GM21423 (cell line): ENCODE measurements around the gene CEP170.
"Not testable (repeated sequence)": the region's sequence is repeated elsewhere in the genome, so short reads cannot be mapped to it uniquely, and the experiment has no call there.

Source experiments
- ATAC-seq: cut with Tn5 transposase; IDR thresholded peaks from one replicate; pipeline ENCODE4 v1.9.1; 2021; ENCODE audit warnings: mild to moderate bottlenecking, moderate library complexity; ENCODE audit not compliant: unreplicated experiment

CEP170 gene

DNA sequence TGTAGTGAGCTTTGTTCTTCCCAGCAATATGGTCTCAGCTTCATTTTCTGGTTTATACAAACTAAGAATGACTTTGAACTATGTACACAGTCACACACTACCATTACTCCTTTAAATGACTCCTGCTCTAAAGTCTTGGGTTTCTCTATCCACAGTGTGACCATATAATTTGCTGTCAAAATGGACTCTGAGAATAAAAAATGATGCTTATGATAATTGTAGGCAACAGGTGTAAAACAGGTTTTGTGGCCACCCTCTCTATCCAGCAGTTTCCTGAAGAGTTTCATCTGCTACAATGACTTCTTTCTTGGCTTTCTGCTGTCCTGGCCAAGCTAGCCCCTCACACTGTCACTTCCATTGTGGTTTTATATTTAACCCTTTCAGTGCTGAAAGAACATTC lies 71.4 kb downstream of the CEP170 start:
- not testable (repeated sequence) for ATAC-seq

DNA sequence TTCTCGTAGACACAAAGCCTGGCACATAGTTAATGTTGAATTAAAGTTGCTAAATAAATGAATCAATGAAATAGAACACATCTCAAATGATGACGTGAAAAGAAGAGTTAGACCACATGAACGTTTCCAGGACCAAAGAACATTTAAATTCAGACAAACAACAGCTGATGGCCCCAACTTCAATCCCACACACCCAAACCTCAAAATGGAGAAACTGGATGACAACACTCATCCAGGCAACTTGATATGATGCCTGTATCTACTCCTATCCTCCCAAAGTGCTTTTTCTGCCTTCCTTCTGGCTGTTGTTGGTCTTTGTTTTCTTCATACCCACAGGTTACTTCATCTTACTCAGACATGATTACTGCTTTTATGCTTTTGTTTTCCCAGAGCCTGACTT lies 71.9 kb downstream of the CEP170 start:
- ATAC-seq, result not testable (repeated sequence)

DNA sequence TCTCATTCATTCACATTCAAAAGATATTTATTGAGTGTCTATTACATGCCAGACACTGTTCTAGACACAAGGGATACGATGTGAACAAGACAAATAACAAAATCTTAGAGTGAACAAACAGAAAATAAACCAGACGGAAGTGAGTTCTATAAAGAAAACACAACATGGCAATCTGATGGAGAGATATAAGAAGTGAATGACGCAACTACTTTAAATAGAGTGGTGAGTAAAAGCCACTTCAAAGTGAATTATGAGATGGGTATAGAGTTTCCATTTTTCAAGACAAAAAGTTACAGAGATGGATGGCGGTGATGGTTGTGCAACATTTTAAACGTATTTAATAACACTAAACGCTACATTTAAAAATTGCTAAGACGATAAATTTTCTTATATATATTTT lies 75.4 kb downstream of the CEP170 start:
- ATAC-seq, result no peak

DNA sequence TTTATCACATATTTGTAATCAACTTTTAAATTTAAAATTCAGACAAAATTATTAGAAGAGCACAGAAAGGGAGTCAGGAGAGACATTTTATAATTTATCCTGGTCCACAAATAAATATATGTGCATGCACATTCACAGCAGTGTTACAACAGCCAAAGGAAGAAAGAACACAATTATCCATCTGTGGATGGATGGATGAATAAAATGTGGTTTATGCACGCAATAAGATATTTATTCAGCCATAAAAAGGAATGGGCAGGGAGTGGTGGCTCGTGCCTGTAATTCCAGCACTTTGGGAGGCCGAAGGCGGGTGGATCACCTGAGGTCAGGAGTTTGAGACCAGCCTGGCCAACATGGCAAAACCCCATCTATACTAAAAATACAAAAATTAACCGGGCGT lies 77.3 kb downstream of the CEP170 start:
- not testable (repeated sequence) for ATAC-seq

DNA sequence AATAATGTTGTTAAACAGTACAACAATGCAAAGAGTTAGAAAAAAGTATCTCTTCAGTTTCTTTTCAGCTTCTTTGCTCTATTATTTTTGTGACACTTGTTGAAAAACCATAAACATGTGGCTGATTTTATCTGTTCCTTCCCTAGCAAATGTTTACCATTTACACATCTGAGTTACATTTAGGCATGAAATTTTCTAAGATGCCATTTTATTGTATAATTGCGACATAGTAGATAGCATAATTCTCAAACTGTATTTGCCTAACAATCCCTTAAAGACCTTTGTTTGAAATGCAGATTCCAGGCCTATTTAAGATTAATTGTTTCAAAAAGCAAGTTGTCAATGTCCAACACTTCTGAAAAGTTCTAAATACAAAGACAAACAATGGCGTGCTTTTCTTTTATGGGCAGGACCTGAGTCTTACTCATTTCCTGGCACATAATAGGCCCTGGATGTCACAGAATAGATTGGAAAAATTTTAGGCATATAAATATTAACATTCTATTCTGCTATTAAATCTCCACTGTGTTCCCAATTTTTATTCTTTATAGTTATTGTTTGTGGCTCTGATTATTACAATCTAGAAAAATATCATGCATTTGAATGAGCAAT lies 81.2 kb downstream of the CEP170 start:
- ATAC-seq, result not testable (repeated sequence)

DNA sequence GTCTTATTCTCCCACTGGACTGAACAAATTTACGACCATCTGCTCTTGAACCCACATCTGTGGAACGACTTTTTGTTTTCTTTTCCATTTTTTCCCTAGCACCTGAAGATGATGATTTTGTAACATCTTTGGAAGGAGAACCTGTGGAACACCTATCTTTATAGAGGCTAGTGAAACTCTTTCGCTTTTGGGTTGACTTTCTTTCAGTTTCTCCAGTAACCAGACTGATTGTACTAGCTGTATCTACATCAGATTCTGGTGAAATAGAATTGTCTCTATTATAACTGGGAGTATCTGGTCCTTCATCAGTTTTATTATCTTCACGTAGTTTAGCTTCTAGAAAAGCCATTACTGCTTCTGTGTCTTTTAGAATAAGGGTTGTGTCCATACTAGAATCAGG lies 90.2 kb downstream of the CEP170 start:
- ATAC-seq, result not testable (repeated sequence)

DNA sequence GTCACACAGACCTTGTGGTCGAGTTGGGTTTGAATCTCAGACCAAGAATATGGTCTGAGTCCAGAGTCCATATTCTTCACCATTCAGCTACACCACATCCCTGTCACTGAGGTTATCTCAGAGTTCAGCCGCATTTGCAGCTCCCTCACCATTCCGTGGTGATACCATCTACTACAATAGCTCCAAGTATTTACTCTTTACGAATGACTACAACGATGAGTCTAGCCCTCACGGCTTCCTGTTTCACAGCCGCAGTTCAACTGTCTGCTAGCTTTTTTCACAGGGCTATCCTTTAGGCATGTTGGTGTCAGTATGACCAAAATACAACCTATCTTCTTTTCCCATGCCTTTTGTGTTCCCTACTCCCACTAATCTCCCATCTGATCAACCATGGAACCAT lies 104.2 kb downstream of the CEP170 start:
- not testable (repeated sequence) for ATAC-seq

DNA sequence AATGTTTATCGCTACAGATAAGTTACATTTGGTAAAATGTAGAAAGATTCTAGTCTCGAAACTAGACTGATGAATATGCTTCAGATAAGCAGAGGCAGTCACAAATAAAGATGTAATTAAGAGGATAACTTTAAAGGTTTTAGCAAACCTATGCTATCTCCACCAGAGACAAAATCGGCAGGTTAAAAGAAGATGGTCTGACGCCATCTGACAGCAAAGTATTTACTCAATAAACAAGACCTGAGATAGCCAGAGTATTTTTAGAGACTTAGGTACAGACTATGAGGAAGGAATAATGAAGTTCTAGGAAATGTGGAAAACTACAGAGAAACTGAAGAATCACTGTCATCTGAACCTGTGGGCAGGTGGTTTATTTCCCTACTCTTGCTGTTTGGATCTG lies 106.0 kb downstream of the CEP170 start:
- not testable (repeated sequence) for ATAC-seq

DNA sequence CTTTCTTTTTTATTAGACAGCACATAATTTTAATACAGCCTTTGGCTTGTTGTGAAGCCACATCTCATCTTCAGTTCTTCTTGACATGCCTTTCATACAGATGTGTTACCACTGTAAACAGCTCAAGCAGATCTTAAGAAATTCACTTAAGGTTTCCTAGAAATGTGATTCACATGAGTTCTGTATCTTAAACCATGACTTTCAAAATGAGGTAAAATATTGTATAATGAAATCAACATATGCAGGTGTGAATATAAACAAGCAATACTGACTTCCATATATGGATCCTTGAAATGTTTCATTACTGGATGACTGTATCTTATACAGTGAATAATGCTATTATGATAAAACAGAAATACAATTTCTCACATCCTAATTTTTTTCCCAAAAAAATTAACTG lies 107.7 kb downstream of the CEP170 start:
- ATAC-seq, result not testable (repeated sequence)

DNA sequence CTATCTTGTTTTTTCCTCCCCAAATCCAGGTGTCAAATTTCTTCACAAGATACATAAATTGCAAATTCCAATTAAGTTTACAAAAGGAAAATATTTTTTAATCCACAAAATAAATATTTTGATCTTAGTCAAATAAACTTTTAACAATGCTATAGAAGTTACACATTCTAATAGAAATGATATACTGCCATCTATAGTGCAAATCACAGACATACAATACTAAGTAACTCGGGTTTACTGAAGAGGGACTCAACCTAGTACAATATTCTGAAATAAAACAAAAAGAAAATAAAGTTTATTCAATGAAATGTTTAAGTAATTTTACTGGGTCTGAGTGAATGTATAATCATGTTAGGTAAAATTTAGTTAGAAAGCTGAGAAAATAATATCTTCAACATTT lies 114.6 kb downstream of the CEP170 start:
- not testable (repeated sequence) for ATAC-seq

DNA sequence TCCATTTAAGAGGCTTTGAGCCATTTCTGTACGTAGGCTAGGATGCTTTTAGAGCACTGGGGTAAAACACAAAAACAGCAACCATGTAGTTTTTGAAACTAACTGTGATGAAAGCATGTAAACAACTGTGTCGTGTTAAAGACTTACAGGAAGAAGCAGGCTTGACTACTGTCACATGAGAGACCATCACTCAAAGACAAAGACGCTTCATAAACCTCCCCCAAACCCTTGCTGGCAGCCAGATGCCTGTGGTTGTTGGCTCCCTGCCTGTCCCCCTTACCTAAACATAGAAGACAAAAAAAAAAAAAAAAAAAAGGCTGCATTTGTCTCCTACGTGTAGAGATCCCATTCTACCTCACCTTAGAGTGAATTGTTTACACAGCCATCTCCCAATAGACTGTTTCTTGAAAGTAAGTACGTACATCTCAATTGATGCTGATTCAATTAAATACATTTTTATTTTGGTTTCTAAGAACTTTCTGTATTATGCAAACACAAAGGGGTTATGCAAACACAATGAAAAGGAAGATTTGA lies 132.1 kb downstream of the CEP170 start:
- ATAC-seq, result not testable (repeated sequence)

DNA sequence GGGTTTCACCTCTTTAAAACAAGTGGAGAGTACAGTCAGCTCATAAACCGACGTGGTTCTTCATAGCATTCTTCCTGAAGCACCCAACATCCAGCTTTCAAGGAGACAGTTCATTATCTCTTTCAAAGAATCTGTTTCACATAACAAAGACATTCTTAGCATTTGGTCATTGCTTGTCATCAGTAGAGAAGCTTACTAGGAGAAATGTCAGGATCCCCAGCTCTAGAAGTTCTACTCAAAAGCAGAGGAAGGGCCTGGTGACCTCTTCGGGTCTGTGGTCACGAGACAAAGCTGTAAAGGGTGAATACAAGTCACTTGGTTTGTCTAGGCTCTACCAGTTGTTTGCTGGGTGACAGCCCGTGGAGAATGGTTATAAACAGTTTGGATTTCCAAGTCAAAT lies 133.1 kb downstream of the CEP170 start:
- not testable (repeated sequence) for ATAC-seq

DNA sequence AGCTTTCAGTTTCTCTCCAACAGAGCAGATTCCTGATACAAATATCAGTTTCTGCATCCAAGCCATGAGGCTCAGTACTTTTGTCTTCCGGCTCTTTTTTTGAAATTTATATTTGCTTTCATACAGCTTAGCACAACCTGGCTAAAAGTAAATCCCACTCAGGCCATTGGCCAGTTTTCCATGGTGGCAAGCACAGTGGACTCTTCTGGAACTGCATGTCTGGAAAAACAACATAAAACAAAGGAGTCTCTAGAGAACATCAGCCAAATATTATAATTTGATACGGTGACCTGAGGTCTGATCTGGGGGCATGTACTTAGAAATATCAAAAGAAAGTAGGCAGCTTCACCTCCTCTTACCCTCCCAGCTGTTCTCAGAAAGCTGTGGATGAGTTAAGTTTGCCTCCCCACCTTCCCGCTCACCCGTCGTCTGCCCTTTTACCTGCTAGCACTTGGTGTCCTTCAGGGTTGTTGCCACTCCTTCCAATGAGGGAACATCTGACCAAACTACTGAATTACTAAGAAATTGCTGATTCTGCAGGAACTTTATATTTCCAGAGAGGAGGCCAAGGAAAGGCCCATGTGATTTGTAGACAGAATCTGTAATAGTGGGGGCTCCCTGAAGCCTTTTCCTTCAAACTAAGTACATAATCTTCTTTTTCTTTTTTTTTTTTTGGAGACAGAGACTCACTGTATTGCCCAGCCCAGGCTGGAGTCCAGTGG lies 136.3 kb downstream of the CEP170 start:
- ATAC-seq, result not testable (repeated sequence)

DNA sequence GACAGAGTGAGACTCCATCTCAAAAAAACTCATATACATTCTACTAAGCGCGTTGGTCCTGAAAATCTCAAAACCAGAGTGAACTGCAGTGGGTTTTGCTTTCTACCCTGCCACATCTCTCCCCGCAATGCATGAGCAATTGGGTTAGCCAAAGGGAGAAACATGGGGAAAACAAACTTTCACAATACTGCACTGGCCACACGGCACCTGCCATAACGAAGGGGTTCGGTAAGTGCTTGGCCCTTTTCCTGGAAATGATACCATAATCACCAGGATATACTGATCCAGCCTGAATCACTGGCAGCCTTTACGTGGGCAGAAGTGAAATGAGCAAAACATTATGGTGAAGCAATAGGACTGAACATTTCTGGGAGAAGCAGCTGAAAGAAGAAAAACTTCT lies 138.9 kb downstream of the CEP170 start:
- ATAC-seq, result not testable (repeated sequence)

DNA sequence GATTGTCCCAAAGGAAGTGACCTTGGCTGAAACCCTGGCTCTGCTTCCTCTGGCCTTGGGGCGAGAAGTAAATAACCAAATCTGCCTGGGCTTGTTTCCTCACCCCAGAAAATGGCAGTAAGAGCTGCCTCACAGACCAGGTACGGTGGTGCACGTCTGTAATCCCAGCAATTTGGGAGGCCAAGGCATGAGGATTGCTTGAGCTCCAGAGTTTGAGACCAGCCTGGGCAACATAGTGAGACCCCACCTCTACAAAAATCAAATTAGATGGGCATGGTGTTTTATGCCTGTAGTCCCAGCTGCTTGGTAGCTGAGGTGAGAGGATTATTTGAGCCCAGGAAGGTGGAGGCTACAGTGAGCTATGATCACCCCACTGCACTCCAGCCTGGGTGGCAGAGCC lies 140.3 kb downstream of the CEP170 start:
- ATAC-seq, result not testable (repeated sequence)

DNA sequence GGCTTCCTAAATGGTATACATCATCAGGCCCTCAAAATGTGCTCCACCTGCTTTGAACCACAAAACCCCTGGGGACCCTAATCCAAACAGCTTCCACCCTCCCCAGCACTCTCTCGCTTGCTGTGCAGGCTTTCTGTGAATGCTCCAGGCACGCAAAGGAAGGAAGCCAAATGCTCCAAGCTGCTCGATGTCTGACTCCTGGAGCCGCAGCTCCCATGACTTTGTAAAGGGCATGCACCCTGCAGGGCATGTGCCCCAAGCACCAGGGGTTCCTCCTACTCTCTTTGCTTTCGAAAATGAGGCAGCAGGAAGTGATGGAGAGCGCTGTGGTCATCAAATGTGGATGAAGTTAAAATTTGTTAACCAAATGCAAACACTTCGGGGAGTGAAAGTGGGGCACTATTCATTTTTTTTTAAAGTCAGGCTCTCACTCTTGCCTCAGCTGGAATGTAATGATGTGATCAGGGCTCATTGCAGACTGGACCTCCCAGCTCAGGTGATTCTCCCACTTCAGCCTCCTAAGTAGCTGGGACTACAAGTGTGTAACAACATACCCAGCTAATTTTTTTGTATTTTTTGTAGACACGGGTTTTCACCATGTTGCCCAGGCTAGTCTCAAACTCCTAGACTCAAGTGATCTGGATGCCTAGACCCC lies 140.9 kb downstream of the CEP170 start:
- peak; percentile 98 for ATAC-seq

DNA sequence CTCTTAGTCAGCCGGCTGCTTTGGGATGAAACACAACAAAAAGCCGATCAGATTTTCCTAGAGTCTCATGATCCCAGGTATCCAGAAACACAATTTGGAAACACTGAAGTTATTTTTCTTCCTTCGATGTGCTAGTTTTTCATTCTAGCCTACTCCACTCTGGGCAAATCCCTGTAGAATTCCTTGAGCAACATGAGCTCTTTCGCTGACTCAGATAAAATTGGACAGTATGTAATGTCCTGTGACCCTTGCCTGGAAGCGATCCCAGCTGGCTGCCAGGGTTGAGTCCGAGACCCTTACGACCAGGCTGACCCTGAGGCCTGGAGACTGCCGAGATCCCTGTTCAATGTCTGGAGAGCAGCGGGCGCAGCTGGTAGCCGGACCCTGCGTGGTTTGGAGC lies 147.9 kb downstream of the CEP170 start:
- ATAC-seq, result not testable (repeated sequence)

DNA sequence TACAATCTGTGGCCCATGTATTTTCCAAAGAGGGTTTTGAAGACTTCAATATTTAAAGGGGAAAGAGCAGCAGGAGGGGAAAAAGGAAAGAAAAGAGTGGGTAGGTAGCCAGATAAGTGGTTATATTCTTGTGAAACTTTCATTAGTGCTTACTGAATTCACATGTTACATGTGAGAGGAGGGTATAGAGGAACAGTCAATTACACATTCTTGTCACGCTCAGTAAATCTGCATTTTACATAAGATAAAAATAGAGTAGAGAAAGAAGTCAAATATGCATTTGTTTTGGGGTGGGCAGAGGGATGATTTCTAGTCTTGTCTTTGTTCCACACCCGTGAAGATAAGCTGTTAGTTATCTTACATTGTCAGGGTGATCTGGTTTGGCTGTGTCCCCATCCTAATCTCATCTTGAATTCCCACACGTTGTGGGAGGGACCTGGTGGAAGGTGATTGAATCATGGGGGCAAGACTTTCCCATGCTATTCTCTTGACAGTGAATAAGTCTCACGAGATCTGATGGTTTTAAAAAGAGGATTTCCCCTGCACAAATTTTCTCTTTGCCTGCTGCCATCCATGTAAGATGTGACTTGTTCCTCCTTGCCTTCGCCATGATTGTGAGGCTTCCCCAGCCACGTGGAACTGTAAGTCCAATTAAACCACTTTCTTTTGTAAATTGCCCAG lies 149.3 kb downstream of the CEP170 start:
- not testable (repeated sequence) for ATAC-seq

DNA sequence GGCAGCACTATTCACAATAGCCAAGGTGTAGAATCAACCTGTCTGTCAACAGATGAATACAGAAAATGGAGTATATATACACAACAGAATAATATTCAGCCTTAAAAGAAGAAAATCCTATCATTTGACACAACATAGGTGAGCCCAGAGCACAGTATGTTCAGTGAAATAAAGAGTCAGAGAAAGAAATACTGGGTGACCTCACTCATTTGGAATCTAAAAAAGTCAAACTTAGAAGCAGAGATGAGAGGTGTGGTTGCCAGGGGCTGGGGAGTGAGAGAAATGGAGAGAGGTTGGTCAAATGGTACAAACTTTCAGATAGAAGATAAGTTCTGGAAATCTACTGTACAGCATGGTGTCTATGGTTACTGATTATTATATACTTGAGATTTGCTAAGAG lies 150.0 kb downstream of the CEP170 start:
- not testable (repeated sequence) for ATAC-seq

DNA sequence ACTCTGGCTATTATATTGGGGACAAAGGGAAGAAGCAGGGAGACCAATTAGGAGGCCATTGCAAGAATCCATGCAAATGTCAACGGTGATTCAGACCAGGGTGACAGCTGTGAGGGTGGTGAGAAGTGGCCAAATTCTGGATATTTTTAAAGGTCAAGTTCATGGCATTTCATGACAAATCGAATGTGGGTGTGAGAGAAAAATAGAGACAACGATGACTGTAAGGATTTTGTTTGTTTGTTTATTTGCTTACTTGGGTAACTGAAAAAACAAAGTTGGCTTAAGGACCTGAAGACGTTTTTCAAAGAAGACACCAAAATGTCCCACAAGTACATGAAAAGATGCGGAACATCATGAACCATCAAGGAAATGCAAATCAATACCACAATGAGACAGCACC lies 150.6 kb downstream of the CEP170 start:
- ATAC-seq, result not testable (repeated sequence)

DNA sequence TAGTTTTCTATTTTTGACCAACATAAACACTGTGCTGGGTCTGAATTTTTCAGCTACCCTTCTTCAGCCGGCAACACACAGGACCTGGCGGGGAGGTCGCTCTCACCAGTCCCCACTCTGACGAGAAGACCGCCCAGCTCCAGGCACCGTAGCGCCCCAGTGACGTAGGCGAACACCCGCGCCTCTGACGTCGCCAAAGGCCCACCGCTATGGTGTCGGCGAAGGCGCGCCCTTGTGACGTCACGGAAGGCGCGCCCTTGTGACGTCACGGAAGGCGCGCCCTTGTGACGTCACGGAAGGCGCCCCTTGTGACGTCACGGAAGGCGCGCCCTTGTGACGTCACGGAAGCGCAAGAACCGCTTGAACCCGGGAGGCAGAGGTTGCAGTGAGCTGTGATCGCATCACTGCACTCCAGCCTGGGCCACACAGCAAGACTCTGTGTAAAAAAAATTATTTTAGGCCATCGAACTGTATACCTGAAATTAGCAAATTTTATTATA lies 153.5 kb downstream of the CEP170 start:
- peak; percentile 94 for ATAC-seq
